ENCODE results near the gene GNB4.

GRCh38 chr3:179432021-179432420, 19.2 kb downstream of the GNB4 start:
- TF ChIP-seq XRCC5 (IDR thresholded peaks at IDR 0.05; ENCODE audit: low read depth, low read length) (no peak), MYNN (IDR thresholded peaks at IDR 0.05) (no peak), MYNN (CRISPR knock-in tag; IDR thresholded peaks at IDR 0.05) (no peak)

All from K562 (cell line).